Liver (tissue), 9 donors: ENCODE data around the gene C2orf74. TPM values are rescaled to one million over a fixed set of nuclear protein-coding genes. Genes with fewer than 3 reads are reported as not detected.

Experiments used
- DNase-seq: peaks from one replicate; pipeline ENCODE4 v3.0.0-alpha.2; 2017; ENCODE audit warnings: low spot score
- H3K27ac ChIP-seq, 2 donors: one replicate each; pipeline ENCODE4 v1.7.0; 2013; ENCODE audit warnings: inconsistent platforms in 2 of 2, low read length in 2 of 2, control low read depth in 1 of 2, low read depth in 1 of 2, mild to moderate bottlenecking in 1 of 2
- H3K27me3 ChIP-seq, 4 donors: one replicate each; pipeline versions ENCODE4 v1.6.1 to v1.7.0; 2013; ENCODE audit warnings: low read length in 3 of 4, inconsistent platforms in 1 of 4, mild to moderate bottlenecking in 1 of 4, moderate library complexity in 1 of 4; ENCODE audit not compliant: control insufficient read depth in 4 of 4, insufficient read depth in 4 of 4
- H3K36me3 ChIP-seq, 4 donors: one replicate each; pipeline versions ENCODE4 v1.6.1 to v1.7.0; 2013; ENCODE audit warnings: low read length in 3 of 4, mild to moderate bottlenecking in 3 of 4, low read depth in 1 of 4, moderate library complexity in 1 of 4; ENCODE audit not compliant: control insufficient read depth in 4 of 4, insufficient read depth in 3 of 4
- H3K4me1 ChIP-seq, 4 donors: one replicate each; pipeline versions ENCODE4 v1.6.1 to v1.7.0; 2013; ENCODE audit warnings: low read length in 3 of 4, mild to moderate bottlenecking in 3 of 4, moderate library complexity in 1 of 4; ENCODE audit not compliant: control insufficient read depth in 4 of 4, insufficient read depth in 4 of 4
- H3K4me3 ChIP-seq, 3 donors: one replicate each; pipeline versions ENCODE4 v1.6.1 to v1.7.0; 2013; ENCODE audit warnings: low read length in 3 of 3, control low read depth in 1 of 3, low read depth in 1 of 3, mild to moderate bottlenecking in 1 of 3
- H3K9ac ChIP-seq, 2 donors: one replicate each; pipeline ENCODE4 v1.7.0; 2013; ENCODE audit warnings: low read length in 2 of 2, mild to moderate bottlenecking in 2 of 2, moderate library complexity in 2 of 2, control low read depth in 1 of 2, low read depth in 1 of 2
- H3K9me3 ChIP-seq, 4 donors: one replicate each; pipeline versions ENCODE4 v1.6.1 to v1.7.0; 2013; ENCODE audit warnings: low read length in 3 of 4; ENCODE audit not compliant: control insufficient read depth in 4 of 4
- EGR1 ChIP-seq, 2 donors: IDR thresholded peaks; 2 replicates each; pipeline ENCODE4 v1.6.1; 2016 to 2018; ENCODE audit warnings: antibody characterized with exemption in 2 of 2, low read depth in 2 of 2
- FOXA1 ChIP-seq: IDR thresholded peaks from 2 replicates; pipeline ENCODE4 v1.6.1; 2016; ENCODE audit warnings: antibody characterized with exemption
- FOXA2 ChIP-seq: IDR thresholded peaks from 2 replicates; pipeline ENCODE4 v1.6.1; 2016; ENCODE audit warnings: antibody characterized with exemption
- GABPA ChIP-seq, 2 donors: IDR thresholded peaks in 1 of 2; conservative IDR thresholded peaks in 1 of 2; 2 replicates each; pipeline ENCODE4 v1.6.1; 2016; ENCODE audit warnings: antibody characterized with exemption in 2 of 2, mild to moderate bottlenecking in 1 of 2, moderate library complexity in 1 of 2
- HNF4A ChIP-seq, 2 donors: conservative IDR thresholded peaks; 2 replicates each; pipeline ENCODE4 v1.6.1; 2016; ENCODE audit warnings: antibody characterized with exemption in 2 of 2, mild to moderate bottlenecking in 2 of 2
- HNF4G ChIP-seq: IDR thresholded peaks from 2 replicates; pipeline ENCODE4 v1.6.1; 2016; ENCODE audit warnings: antibody characterized with exemption
- JUND ChIP-seq, 2 donors: IDR thresholded peaks; 2 replicates each; pipeline ENCODE4 v1.6.1; 2016; ENCODE audit warnings: antibody characterized with exemption in 2 of 2
- NR2F2 ChIP-seq: IDR thresholded peaks from 2 replicates; pipeline ENCODE4 v1.6.1; 2016; ENCODE audit warnings: antibody characterized with exemption
- RAD21 ChIP-seq, 2 donors: IDR thresholded peaks; 2 replicates each; pipeline ENCODE4 v1.6.1; 2016; ENCODE audit warnings: antibody characterized with exemption in 2 of 2, mild to moderate bottlenecking in 2 of 2
- REST ChIP-seq: IDR thresholded peaks from 2 replicates; pipeline ENCODE4 v1.6.1; 2016; ENCODE audit warnings: antibody characterized with exemption, mild to moderate bottlenecking
- RXRA ChIP-seq, 2 donors: IDR thresholded peaks; 2 replicates each; pipeline ENCODE4 v1.6.1; 2017 to 2018; ENCODE audit warnings: antibody characterized with exemption in 2 of 2, mild to moderate bottlenecking in 1 of 2
- SP1 ChIP-seq: IDR thresholded peaks from 2 replicates; pipeline ENCODE4 v1.6.1; 2018; ENCODE audit warnings: antibody characterized with exemption, mild to moderate bottlenecking
- TAF1 ChIP-seq: conservative IDR thresholded peaks from 2 replicates; pipeline ENCODE4 v1.6.1; 2016; ENCODE audit warnings: antibody characterized with exemption, mild to moderate bottlenecking
- YY1 ChIP-seq: IDR thresholded peaks from 2 replicates; pipeline ENCODE4 v1.6.1; 2016; ENCODE audit warnings: antibody characterized with exemption, mild to moderate bottlenecking
- ZBTB33 ChIP-seq: IDR thresholded peaks from 2 replicates; pipeline ENCODE4 v1.6.1; 2016; ENCODE audit warnings: antibody characterized with exemption
- WGBS: extraction: QIAGEN DNeasy Blood & Tissue Kit; methylation state at CpG from one replicate; pipeline ENCODE4 v1.1.7; 2013; 5-methylcytosine and 5-hydroxymethylcytosine counted together
- polyA plus RNA-seq, 2 donors: library from polyadenylated mRNA; stranded (reverse) in 1 of 2; unstranded in 1 of 2; fragments of 200-250 nt in 1 of 2; fragments of >200 nt in 1 of 2; fragmentation: Nextera tagmentation in 1 of 2; extraction: Ambion mirVana in 1 of 2; gene quantifications; one replicate each; pipeline versions ENCODE4 v1.2.1 to v1.2.3, GENCODE V29; 2013 to 2015
- total RNA-seq, 2 donors: library from RNA; depleted of rRNA; stranded (reverse); fragments of >200 nt; gene quantifications; one replicate each; pipeline ENCODE4 v1.2.3, GENCODE V29; 2014
- TF ChIP-seq, protein P1 (sequence below): IDR thresholded peaks from 2 replicates; pipeline ENCODE4 v1.6.1; 2016; ENCODE audit warnings: antibody characterized with exemption
- TF ChIP-seq, protein P2 (sequence below): IDR thresholded peaks from 2 replicates; pipeline ENCODE4 v1.6.1; 2016; ENCODE audit warnings: antibody characterized with exemption
- TF ChIP-seq, protein P3 (sequence below): fragments of 150-350 bp; IDR thresholded peaks from 2 replicates; pipeline ENCODE4 v1.5.1; 2017; ENCODE audit warnings: improper control_type of control experiment, low read depth, low read length; ENCODE audit not compliant: missing input control
- donor health status: healthy.
- donor health status: healthy.
- donor health status: healthy.
- donor health status: healthy.
- donor health status: healthy.

C2orf74 gene
- total and polyA plus RNA-seq, 4 donors, result 3.5 to 23.3 (median 5.6) TPM

DNA sequence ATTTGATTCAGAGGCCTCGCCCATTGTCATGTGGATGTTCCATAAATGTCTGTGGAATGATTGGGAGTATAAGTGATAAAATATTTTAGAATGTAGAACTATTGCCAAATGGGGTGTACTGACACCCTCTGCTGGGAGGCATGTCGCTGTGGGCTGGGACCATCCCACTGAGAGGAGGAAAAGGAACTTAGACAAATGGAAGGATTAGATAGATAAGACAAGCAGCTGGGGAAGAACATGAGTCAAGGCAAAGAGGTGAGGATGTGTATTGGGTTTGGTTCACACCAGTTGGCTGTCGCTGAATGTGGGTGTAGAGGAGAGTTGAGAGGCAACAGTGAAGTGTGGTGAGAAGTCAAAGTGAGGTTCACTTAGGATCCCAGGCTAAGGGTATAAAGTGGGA lies 4.0 kb downstream of the C2orf74 start:
- peaks cover 0 to 22% (median 15%) of the 10 kb centered on the region in 4 donors for H3K36me3 ChIP-seq
- no peak overlapping the region for H3K9ac ChIP-seq
- no peak for DNase-seq
- no peaks in the 10 kb centered on the region for H3K9me3 ChIP-seq
- 93% methylated on average over 3 of the region's 3 CpGs for WGBS
- H3K4me1 ChIP-seq, result no peaks in the 10 kb centered on the region
- H3K27ac ChIP-seq, result no peak overlapping the region
- no peak overlapping the region for H3K4me3 ChIP-seq
- TF ChIP-seq ZBTB33, result no peak
- no peak for TF ChIP-seq HNF4A (conservative IDR thresholded peaks at IDR 0.05)
- no peak for TF ChIP-seq TAF1
- TF ChIP-seq, protein P1, sequence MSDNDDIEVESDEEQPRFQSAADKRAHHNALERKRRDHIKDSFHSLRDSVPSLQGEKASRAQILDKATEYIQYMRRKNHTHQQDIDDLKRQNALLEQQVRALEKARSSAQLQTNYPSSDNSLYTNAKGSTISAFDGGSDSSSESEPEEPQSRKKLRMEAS, result no peak
- no peak for TF ChIP-seq HNF4G
- no peak for TF ChIP-seq SP1
- TF ChIP-seq JUND (IDR thresholded peaks at IDR 0.05), result no peak
- TF ChIP-seq, protein P2, sequence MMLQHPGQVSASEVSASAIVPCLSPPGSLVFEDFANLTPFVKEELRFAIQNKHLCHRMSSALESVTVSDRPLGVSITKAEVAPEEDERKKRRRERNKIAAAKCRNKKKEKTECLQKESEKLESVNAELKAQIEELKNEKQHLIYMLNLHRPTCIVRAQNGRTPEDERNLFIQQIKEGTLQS, result no peak
- TF ChIP-seq RAD21 (IDR thresholded peaks at IDR 0.05), result no peak
- no peak for TF ChIP-seq RXRA (IDR thresholded peaks at IDR 0.05)
- no peak for TF ChIP-seq REST
- TF ChIP-seq FOXA2, result no peak
- no peak for TF ChIP-seq GABPA (IDR thresholded peaks at IDR 0.05 in 1 of 2, conservative IDR thresholded peaks at IDR 0.05 in 1 of 2)
- TF ChIP-seq YY1, result no peak
- TF ChIP-seq, protein P3, sequence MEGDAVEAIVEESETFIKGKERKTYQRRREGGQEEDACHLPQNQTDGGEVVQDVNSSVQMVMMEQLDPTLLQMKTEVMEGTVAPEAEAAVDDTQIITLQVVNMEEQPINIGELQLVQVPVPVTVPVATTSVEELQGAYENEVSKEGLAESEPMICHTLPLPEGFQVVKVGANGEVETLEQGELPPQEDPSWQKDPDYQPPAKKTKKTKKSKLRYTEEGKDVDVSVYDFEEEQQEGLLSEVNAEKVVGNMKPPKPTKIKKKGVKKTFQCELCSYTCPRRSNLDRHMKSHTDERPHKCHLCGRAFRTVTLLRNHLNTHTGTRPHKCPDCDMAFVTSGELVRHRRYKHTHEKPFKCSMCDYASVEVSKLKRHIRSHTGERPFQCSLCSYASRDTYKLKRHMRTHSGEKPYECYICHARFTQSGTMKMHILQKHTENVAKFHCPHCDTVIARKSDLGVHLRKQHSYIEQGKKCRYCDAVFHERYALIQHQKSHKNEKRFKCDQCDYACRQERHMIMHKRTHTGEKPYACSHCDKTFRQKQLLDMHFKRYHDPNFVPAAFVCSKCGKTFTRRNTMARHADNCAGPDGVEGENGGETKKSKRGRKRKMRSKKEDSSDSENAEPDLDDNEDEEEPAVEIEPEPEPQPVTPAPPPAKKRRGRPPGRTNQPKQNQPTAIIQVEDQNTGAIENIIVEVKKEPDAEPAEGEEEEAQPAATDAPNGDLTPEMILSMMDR, result no peak
- no peak for TF ChIP-seq FOXA1
- TF ChIP-seq EGR1 (IDR thresholded peaks at IDR 0.05; ENCODE audit: low read depth in 2 of 2), result no peak
- no peak for TF ChIP-seq NR2F2
- no peaks in the 10 kb centered on the region for H3K27me3 ChIP-seq
